HG02885 (cell line): ENCODE data around the gene SLC30A7.

Source experiments
- ATAC-seq: cut with Tn5 transposase; IDR thresholded peaks from one replicate; pipeline ENCODE4 v1.9.1; 2021; ENCODE audit warnings: mild to moderate bottlenecking; ENCODE audit not compliant: unreplicated experiment, poor library complexity

The SLC30A7 gene

DNA sequence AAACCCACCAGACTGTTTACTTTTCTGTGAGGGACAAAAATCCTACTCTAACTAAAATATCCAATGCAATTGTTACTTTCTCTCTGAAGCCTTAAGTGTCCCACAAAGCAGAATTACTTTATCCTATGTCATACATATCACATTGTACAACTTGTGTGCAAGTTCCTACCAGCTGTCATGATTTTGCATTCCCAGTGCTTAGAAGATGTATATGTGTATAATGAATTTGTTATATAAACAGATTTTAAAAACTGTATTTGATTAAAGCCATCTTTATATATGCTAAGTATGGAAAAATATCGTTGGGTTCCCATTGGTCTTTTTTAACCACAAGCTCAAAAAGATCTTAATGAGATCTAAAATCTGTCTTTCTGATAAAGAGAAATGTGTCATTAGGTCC is 72.7 kb downstream of the SLC30A7 start:
- no peak for ATAC-seq

DNA sequence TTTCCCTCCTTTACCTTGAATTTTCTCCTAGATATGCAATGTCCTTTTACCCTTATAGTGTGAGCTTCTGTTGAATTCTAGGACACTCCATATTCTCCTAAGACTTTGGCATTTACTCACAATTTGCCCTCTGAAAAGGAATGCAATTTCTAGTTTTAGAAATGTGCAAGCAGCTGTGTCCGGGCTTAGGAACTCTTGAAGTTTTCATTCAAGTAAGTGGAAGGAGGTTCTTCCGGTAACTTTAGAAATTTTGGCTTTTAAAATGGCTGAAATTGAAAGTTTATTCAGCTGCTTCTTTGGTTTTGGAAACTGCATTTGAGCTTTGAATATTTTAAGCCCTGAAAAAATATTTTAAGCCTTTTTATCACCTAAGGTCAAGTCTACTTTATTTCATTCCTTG is 73.4 kb downstream of the SLC30A7 start:
- ATAC-seq: no peak

DNA sequence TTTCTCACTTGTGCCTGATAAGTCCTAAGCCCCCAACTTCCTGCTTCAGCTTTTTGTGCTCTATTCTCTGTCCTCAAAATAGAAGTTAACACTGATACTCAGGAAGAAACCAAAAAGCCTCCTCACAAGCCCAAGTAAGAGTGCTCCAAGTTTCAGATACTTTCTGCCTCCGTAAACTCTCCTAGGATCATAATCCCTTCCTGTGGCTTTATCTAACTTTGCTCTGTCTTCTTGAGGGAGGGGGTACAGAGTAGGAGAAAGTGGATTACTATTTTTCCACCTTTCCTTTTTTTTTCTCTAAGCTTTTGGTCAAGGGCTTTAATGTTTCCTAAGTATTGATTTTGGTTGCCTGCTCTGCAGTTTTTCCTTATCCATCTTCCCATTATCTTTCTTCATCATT is 75.1 kb downstream of the SLC30A7 start:
- ATAC-seq: no peak

DNA sequence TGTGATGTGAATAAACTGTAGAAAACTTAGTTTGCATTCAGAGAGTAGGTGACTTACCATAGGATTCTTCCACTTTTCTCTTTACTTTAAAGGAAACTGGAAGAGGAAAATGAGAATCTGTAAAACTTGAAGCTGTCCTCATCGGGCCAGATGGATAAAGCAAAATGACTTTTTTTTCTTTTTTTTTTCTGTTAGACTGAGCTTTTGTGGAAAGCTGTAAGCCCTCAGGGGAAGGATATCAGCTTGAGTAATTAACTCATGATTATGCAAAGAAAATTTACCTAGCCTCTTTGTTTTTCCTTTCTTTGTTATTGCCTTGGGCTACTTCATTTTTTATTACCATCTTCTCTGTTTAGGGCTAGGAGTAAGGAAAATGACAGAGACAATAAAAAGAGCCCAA is 76.3 kb downstream of the SLC30A7 start:
- ATAC-seq: no peak

DNA sequence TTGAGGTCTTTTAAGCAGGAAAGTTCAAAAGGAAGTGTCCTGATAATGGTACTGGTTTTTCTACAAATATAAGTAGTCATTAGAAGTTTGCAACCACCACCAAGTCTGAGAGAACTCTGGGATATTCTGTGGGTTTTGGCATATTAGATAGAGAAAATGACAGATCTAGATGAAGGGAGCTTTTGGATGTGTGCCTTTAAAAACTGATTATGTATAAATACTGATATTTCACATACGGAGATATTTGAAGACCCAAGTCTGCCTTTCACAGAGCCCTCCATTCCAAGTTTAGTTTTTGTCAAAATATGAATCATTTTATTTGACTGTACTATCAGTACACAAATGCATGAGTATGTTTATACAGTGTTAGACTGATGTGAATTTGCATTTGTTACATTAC is 81.0 kb downstream of the SLC30A7 start:
- no peak for ATAC-seq

DNA sequence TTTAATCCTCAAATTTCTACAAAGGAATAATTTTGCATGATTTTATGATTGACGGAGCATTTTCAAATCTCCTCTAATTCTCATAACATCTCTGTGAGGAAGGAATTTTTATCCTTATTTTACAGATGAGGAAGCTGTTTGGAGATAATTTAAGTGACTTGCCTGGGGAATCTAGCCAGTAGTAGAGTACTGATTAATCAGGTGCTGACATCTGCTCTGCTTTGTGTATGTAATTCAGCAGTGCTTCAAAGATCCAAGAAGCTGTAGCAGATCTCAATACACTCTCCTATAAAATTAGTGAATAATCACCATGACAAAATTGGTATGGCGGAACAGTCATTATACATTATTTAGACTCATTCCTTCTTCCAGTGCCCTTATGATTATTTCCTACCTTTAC is 83.7 kb downstream of the SLC30A7 start:
- ATAC-seq: no peak

DNA sequence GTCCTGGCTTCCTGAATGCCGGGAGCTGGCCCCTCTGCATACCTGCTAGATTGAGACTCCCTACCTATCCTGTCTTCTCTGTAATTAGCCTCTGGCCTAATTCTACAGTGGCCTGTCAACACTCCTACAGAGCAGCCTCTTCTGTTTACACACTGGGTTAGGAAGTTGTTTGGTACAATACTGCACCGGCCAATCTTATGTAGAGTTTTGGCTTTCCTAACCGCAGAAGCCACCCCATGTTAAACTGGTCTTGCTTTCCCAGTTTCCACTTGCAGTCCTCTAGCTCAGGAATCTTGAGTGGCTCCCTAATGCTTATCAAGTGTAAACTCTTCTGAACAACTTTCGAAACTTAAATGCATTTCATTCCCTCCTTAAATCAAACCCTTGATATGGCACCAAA is 86.9 kb downstream of the SLC30A7 start:
- ATAC-seq: no peak

DNA sequence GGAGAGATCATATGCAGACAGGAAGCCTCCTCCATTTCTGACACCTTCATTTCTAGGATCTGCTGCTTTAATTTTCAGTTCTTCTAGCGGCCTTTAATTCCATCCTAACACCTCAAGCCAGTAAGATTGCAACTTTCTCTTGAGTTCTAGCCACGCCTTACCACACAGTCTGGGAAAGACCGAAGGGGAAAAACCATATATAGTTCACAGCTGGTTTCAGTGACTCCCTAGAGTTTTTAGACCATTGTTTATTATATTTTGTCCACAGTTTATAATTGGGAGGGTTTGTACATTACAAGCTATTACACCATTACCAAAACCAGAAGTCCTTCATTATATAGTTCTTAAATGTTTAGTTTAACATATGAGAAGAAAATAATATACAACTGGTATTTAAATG is 92.2 kb downstream of the SLC30A7 start:
- ATAC-seq: no peak

DNA sequence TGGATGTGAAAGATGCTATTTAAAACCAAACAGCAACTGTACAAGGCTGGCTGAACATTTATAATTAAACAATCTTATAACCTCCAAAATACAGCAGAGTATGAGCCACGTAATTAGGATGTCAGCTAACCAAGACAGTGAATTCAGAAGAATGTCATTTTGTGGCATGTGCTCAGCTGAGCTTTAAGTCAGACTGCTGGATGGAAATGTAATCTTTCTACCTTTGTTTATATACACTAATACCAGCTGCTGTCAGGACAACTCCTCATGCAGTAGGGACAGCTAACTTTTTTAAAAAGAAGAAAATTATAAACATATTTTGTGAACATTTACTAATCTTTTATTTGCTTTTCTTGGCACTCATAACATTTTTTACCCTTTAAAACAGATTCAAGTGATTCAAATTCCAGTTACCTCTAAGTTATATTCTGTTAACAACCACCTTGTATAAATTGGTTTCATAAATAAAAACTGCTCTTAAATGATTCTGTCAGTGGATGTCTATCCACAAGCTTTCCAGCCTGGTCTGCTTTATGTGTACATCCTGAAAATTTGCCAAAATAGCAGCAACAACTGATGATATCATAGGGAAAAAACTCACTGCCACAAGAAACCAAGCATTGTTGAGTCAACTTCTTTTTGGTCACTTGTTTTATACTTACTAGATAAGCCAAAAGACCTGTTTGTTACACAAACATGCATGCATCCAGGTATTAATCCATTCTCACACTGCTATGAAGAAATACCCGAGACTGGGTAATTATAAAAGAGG is 93.6 kb downstream of the SLC30A7 start:
- no peak for ATAC-seq

DNA sequence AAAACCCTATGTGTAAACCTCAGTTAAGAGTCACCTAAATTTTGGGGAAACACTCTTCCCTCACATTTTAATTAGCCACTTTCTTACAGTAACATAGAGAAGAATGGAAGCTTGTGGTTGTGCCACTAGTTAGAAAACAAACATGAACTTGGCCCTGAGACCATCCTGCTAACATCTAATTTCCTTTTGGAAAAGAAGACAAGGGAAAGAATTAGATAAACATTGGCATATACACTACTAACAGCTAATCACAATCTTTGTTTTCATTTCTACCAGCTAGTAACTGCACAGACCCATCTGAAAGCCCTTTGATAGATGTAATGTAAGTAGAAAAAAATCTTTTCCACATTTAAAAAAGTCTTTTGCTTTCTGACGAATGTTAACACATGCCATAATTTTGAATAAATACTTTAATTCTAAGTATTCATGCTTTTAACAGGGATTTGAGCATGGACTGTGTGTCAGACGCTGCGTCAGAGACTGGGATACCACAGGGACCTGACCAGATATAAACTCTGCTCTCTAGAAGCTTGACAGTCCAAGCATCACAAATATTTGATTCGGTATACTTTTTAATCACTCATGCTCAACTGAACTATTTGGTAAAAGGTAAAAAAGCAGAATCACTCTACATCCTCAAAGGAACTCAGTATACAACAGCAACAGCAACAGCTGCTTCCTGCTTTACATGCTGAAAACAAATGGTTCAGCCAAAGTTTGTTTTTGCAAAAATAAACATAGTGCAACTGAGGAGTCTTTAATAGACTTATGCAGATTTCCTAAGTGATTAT is 99.5 kb downstream of the SLC30A7 start:
- ATAC-seq: no peak

DNA sequence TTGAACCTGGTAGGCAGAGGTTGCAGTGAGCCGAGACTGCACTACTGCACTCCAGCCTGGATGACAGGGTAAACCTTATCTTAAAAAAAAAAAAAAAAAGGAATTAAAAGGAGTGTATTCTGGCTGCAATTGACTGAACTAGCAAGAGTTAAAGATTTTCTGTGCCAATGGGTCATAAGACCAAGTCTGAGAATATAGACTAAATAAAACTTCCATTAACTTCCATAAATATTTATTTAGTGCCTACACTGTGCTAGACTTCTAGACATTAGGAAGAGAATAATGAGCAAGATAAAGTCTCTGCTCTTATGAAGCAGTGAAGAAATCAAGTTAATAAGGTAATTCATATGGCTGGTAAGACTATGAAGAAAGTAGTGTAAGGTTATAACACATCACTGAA is 102.5 kb downstream of the SLC30A7 start:
- no peak for ATAC-seq

DNA sequence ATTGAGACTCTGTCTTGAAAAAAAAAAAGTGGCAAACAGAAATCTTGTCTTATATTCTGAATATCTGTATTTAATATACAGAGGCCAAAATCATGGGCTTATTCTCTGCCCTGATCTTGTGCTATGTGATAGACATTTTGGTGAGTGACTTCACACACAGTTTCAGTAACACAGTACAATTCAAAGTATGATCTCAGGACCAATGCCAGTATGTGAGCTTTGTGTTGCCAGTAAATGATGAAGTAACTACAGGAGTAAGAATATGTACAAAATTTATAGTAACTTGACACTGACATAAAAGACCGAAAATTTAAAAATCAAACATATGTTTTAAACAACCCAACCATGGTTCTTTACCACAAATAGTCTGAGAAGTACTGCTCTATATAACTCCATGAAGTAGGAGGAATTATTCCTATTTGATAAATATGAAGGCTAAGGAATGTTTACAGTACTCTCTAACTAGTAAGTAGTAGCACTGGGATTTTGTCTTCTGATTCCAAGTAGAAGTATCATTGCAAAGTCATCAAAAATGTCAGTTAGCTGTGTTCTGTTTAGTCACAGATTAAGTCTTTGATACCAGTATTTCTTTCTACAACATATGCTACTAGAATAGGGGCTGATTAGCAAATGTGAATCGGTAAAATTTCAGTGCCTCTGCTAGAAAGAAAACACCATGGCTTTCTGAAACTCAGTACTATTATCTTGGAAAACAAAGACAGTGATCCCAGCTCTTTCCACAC is 104.4 kb downstream of the SLC30A7 start:
- ATAC-seq: no peak

DNA sequence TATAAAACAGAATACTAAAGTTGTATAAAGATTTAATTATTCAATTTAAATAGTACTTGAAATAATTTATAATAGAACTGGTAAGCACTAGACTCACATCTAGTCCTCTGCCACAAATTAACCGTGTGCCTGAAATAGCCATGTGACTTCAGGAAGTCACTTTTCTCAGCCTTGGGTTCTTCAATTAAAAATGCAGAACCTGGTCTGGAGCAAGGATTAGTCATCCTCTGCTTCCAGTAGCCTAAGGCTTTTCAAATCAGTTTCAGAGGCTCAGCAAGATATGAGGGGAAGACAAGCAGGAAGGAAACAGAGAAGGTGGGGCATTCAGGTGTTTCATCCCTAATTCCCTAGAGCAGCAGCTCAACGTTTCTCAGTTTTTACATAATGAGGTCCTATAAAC is 106.7 kb downstream of the SLC30A7 start:
- ATAC-seq: no peak

DNA sequence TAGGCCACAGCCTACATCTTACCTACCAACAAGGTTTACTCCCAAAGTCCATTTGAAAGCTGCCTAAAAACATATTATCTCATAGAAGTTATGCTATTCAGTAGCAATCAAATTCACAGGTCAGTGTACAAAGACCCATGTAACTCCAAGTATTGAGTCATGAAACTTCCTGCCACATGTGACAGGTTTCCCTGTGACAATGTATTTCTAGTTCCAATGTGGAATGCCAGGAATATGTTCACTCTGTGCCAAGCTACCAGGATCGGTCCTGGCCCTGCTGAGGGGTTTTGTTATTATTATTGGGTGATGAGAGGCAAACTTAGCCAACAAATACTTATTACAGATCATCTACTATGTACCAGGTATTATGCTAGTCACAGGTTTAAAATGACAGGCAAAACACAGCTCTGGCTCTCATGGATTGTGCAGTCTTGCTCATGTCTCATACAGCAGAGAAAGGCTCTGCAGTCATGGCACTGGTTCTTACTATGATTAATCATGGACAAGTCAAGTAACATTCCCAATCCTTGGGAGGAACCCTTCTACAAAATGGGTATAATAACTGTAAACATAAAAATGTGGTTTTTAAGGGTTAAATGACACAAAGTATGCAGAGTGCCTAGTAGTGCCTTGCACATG is 107.2 kb downstream of the SLC30A7 start:
- no peak for ATAC-seq

DNA sequence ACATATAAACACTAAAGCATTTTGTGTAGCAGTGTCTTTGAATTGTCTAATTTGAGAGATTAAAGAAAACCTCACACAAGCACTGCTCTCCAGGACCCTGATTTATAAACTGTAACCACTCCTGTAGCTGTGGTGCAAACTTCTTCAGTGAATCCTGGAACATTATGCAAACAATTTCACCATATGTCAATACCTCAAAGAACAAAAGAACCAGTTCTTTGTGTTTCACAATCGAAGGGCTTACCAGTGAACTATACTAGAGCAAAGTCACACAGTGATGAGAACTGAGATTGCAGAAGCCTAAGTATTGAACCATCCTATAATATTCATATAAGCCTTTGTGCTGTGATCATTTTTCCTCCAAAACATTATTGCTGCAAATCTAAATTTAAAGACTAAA is 108.2 kb downstream of the SLC30A7 start:
- ATAC-seq: peak; percentile 73

DNA sequence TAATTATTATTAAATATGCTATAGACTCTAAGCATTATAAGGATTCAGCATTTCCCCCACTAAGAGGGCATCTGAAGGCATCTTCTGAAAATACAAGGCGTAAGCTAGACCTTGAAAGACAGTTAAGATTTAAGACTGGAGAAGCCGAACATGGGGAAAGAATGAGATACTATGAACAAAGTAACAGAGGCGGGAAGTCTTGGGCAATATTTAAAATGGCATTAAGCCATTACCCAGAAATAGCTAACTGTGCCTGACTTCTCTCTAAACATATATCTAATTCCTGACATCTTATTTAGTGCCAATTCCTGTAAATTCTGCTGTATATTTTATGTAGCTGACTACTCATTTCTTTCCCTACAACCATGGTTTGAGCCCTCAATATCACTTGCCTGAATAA is 108.8 kb downstream of the SLC30A7 start:
- no peak for ATAC-seq

DNA sequence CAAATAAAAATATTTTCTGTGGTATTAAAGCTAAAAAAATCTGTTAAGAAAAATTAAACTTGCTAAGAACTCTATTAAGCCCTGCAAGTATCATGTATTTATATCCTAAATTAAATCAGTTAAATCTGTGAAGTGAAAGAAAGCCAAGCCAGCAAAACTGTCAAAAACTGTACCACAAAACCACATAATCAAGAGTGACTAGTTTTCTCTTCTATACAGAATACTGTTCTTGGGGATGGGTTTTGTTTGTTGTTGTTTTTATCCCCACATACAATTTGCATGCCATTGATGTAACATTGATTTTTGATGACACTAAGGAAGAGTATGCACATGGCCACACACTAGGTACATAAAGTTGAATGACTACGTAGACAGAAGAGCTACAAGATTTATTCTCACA is 109.3 kb downstream of the SLC30A7 start:
- no peak for ATAC-seq

DNA sequence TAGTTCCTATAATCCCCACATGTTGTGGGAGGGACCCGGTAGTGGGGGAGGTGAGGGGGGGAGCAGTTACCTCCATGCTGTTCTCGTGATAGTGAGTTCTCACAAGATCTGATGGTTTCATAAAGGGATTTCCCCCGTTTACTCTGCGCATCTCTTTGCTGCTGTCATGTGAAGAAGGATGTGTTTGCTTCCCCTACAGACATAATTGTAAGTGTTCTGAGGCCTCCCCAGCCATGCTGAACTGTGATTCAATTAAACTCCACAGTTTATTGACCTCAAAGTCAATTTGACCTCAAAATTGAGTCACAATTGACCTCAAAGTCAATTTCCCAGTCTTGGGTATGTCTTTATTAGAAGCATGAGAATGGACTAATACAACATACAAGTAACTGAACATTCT is 110.0 kb downstream of the SLC30A7 start:
- ATAC-seq: no peak

DNA sequence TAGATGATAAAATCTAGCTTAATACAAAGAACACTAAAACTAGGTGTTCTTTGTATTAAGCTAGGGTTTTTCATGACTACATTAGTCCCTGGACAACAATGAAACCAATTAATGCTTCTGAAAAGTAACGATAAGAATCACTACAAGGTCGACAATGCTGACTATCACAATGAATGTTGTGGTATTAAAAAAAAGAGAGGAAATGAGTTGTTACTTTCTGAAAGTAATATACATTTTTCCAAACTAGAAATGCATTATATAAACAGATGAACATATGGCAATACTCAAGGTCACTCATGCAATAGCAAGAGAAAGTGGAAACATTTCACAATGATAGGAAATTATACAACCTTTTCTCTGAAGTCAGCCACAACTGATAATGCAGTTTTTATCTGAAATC is 110.7 kb downstream of the SLC30A7 start:
- no peak for ATAC-seq

DNA sequence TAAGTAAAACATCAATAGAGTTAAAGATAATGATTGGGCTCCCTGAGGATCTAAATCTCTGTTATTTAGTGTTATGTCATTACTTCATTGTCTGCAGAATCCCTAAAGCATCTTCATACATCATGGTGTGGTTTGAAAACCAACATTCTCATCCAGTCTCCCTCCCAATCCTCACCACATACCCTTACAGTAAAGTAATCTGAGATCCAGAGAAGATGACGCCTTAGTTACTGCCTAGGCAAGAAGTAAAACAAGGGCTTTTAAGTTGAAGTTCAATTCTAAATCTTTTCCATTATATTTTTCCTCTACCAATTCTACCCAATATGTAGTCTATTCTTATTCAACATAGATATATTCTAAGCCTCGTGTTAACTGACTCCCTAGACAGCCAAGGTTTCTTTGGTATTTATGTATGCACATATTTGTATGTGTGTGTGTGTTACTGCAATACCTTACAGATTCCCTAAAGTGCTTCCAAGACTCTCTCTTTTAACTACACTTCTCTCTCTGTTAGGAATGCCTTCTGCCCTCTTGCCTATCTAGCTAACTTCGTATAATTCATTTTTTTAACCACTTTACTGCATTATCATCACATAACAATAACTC is 112.4 kb downstream of the SLC30A7 start:
- no peak for ATAC-seq
